ENCODE measurements around the gene RPS25.

RPS25 gene

DNA sequence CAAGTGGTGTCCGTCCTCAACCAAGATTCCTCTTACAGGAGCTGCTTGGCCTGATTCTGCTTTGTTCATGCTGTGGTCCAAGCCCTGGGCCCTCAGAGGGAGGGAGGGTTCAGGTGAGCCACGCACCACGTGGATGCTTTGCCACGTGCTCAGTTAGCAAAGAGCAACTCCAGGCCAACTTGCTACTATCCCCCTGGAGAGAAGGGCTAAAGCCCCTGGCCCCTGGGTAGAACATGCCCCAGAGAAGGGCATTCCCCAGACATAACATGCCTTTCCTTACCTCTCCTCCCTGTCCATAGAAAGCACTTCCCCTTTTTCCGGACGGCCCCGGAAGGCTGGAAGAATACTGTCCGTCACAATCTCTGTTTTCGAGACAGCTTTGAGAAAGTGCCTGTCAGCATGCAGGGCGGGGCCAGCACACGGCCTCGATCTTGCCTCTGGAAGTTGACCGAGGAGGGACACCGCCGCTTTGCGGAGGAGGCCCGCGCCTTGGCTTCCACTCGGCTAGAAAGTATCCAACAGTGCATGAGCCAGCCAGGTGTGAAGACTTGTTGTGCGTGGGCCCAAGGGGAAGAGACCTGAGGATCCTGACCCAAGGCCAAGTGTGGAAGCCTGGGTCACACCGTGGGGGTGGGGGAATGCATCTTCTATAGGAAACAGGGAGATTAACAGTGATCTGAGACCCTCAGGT lies 37.8 kb downstream of the RPS25 start:
- TF ChIP-seq ISL1 (CRISPR knock-in tag; IDR thresholded peaks at IDR 0.05) (no peak), ESRRG (CRISPR knock-in tag; IDR thresholded peaks at IDR 0.05) (no peak), TOX (CRISPR knock-in tag; IDR thresholded peaks at IDR 0.05; ENCODE audit: borderline replicate concordance) (no peak), ZNF8 (CRISPR knock-in tag; IDR thresholded peaks at IDR 0.05) (no peak), PPARA (CRISPR knock-in tag; IDR thresholded peaks at IDR 0.05; ENCODE audit: borderline replicate concordance) (no peak), ZFP3 (CRISPR knock-in tag; IDR thresholded peaks at IDR 0.05) (no peak), CSDC2 (CRISPR knock-in tag; IDR thresholded peaks at IDR 0.05) (no peak), ZFP30 (CRISPR knock-in tag; IDR thresholded peaks at IDR 0.05) (no peak), ZNF70 (CRISPR knock-in tag; IDR thresholded peaks at IDR 0.05) (no peak), ARNTL (CRISPR knock-in tag; IDR thresholded peaks at IDR 0.05; ENCODE audit: borderline replicate concordance, low read depth) (no peak), BACH2 (CRISPR knock-in tag; IDR thresholded peaks at IDR 0.05; ENCODE audit: borderline replicate concordance) (no peak), TCF4 (CRISPR knock-in tag; IDR thresholded peaks at IDR 0.05; ENCODE audit: borderline replicate concordance) (no peak)
- TF ChIP-seq, protein P1, sequence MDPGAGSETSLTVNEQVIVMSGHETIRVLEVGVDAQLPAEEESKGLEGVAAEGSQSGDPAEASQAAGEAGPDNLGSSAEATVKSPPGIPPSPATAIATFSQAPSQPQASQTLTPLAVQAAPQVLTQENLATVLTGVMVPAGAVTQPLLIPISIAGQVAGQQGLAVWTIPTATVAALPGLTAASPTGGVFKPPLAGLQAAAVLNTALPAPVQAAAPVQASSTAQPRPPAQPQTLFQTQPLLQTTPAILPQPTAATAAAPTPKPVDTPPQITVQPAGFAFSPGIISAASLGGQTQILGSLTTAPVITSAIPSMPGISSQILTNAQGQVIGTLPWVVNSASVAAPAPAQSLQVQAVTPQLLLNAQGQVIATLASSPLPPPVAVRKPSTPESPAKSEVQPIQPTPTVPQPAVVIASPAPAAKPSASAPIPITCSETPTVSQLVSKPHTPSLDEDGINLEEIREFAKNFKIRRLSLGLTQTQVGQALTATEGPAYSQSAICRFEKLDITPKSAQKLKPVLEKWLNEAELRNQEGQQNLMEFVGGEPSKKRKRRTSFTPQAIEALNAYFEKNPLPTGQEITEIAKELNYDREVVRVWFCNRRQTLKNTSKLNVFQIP (CRISPR knock-in tag; IDR thresholded peaks at IDR 0.05; ENCODE audit: borderline replicate concordance, low read depth), result no peak
- TF ChIP-seq, protein P2, sequence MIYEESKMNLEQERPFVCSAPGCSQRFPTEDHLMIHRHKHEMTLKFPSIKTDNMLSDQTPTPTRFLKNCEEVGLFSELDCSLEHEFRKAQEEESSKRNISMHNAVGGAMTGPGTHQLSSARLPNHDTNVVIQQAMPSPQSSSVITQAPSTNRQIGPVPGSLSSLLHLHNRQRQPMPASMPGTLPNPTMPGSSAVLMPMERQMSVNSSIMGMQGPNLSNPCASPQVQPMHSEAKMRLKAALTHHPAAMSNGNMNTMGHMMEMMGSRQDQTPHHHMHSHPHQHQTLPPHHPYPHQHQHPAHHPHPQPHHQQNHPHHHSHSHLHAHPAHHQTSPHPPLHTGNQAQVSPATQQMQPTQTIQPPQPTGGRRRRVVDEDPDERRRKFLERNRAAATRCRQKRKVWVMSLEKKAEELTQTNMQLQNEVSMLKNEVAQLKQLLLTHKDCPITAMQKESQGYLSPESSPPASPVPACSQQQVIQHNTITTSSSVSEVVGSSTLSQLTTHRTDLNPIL (CRISPR knock-in tag; IDR thresholded peaks at IDR 0.05; ENCODE audit: low read depth), result no peak
- TF ChIP-seq, protein P3, sequence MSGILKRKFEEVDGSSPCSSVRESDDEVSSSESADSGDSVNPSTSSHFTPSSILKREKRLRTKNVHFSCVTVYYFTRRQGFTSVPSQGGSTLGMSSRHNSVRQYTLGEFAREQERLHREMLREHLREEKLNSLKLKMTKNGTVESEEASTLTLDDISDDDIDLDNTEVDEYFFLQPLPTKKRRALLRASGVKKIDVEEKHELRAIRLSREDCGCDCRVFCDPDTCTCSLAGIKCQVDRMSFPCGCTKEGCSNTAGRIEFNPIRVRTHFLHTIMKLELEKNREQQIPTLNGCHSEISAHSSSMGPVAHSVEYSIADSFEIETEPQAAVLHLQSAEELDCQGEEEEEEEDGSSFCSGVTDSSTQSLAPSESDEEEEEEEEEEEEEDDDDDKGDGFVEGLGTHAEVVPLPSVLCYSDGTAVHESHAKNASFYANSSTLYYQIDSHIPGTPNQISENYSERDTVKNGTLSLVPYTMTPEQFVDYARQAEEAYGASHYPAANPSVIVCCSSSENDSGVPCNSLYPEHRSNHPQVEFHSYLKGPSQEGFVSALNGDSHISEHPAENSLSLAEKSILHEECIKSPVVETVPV (CRISPR knock-in tag; IDR thresholded peaks at IDR 0.05), result no peak
- no peak for ATAC-seq

DNA sequence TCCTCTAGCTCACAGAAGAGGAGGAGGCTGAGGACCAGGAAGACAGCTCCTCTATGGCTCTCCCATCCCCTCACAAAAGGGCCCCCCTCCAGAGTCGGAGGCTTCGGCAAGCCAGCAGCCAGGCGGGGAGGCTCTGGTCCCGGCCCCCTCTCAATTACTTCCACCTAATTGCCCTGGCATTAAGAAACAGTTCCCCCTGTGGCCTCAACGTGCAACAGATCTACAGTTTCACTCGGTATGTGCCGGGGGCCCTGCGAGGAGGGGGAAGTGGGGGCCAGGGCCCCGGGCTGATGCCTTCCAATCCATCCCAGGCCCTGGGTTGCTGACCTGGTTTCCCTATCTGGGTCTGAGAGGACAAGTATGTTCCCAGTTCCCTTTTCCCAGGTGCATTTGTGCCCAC lies 38.7 kb downstream of the RPS25 start:
- no peak for TF ChIP-seq SNAI2 (CRISPR knock-in tag; IDR thresholded peaks at IDR 0.05)
- ATAC-seq, result no peak

DNA sequence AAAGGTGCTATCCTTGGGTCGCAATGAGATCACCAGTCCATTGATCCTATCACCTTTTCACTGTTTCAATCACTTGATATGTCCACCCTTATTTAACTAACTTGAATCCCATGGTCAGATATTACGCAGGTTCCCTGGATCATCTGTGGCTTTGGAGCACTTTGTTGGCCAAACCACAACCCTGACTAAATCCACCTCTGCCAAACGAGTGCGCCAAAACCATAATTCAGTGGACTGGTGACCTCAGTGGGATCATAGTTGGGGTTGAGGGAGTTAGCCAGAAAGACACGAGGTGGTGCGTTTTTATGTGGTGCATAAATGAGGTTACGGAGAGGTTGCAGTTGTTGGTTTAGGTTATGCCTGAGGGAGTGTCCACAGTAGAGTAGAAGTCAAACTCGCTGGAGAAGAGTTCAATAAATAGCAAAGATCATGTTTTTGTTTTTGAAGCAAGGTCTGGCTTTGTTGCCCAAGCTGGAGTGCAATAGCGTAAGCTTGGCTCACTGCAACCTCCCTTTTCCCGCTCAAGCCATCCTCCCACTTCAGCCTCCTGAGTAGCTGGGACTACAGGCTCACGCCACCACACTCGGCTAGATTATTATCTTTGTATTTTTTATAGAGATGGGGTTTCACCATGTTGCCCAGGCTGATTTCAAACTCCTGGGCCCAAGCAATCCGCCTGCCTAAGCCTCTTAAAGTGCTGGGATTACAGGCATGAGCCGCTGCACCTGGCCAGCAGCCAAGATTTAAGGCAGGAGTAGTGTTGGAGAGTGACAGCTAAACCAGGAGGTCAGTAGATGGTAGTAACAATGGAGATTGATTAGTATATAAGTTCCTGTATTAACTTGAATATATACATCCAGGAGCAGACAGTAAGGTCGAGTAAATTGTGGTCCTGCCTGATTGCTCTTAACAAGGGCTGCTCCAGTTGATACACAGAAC lies 42.1 kb downstream of the RPS25 start:
- no peak for TF ChIP-seq ESRRG (CRISPR knock-in tag; IDR thresholded peaks at IDR 0.05)
- no peak for TF ChIP-seq OSR1 (CRISPR knock-in tag; IDR thresholded peaks at IDR 0.05)
- TF ChIP-seq, protein P3 (CRISPR knock-in tag; IDR thresholded peaks at IDR 0.05), result no peak
- no peak for TF ChIP-seq ISL1 (CRISPR knock-in tag; IDR thresholded peaks at IDR 0.05)
- no peak for TF ChIP-seq ZFP30 (CRISPR knock-in tag; IDR thresholded peaks at IDR 0.05)
- TF ChIP-seq, protein P2 (CRISPR knock-in tag; IDR thresholded peaks at IDR 0.05; ENCODE audit: low read depth), result no peak
- TF ChIP-seq ZNF565 (CRISPR knock-in tag; conservative IDR thresholded peaks at IDR 0.05; ENCODE audit: low read depth), result no peak
- TF ChIP-seq, protein P4, sequence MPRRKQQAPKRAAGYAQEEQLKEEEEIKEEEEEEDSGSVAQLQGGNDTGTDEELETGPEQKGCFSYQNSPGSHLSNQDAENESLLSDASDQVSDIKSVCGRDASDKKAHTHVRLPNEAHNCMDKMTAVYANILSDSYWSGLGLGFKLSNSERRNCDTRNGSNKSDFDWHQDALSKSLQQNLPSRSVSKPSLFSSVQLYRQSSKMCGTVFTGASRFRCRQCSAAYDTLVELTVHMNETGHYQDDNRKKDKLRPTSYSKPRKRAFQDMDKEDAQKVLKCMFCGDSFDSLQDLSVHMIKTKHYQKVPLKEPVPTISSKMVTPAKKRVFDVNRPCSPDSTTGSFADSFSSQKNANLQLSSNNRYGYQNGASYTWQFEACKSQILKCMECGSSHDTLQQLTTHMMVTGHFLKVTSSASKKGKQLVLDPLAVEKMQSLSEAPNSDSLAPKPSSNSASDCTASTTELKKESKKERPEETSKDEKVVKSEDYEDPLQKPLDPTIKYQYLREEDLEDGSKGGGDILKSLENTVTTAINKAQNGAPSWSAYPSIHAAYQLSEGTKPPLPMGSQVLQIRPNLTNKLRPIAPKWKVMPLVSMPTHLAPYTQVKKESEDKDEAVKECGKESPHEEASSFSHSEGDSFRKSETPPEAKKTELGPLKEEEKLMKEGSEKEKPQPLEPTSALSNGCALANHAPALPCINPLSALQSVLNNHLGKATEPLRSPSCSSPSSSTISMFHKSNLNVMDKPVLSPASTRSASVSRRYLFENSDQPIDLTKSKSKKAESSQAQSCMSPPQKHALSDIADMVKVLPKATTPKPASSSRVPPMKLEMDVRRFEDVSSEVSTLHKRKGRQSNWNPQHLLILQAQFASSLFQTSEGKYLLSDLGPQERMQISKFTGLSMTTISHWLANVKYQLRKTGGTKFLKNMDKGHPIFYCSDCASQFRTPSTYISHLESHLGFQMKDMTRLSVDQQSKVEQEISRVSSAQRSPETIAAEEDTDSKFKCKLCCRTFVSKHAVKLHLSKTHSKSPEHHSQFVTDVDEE (CRISPR knock-in tag; IDR thresholded peaks at IDR 0.05), result no peak
- TF ChIP-seq, protein P1 (CRISPR knock-in tag; IDR thresholded peaks at IDR 0.05; ENCODE audit: borderline replicate concordance, low read depth), result no peak
- ATAC-seq, result peak; percentile 37; the same call in 2 of the 3 replicates

Data from SK-N-SH treated with all-trans-retinoic acid at 6 μM for 48 hours (cell line).